CD8-positive, alpha-beta memory T cell (primary cell): ENCODE data around the gene LSM11. TPM values are rescaled to one million over a fixed set of nuclear protein-coding genes. Genes with fewer than 3 reads are reported as not detected.
"Not testable (repeated sequence)": the region's sequence is repeated elsewhere in the genome, so short reads cannot be mapped to it uniquely, and the experiment has no call there.

Experiments used
- CTCF ChIA-PET: fragments of 350-600 bp; sonication (Branson Sonifier 250); formaldehyde crosslinking; loops from one replicate; lab custom pipeline; 2021; ENCODE audit warnings: antibody characterized with exemption; lab: Charles Lee
- POLR2A ChIA-PET: fragments of 350-600 bp; sonication (Branson Sonifier 250); formaldehyde crosslinking; loops from one replicate; lab custom pipeline; 2021; ENCODE audit warnings: antibody characterized with exemption; lab: Charles Lee
- DNase-seq, 5 donors: peaks; one replicate each; pipeline versions ENCODE4 v3.0.0 to v3.0.0-alpha.2; 2020 to 2022; ENCODE audit warnings: mixed read lengths in 1 of 5
- H3K27ac ChIP-seq: one replicate; pipeline ENCODE4 v1.7.0; 2013; ENCODE audit warnings: low read depth, mild to moderate bottlenecking, low read length, moderate library complexity
- H3K27me3 ChIP-seq: 2 replicates; pipeline ENCODE4 v1.7.0; 2013; ENCODE audit warnings: low read length, mild to moderate bottlenecking; ENCODE audit not compliant: insufficient read depth, poor library complexity, severe bottlenecking
- H3K36me3 ChIP-seq: 2 replicates; pipeline ENCODE4 v1.7.0; 2013; ENCODE audit warnings: mild to moderate bottlenecking, low read length, moderate library complexity; ENCODE audit not compliant: insufficient read depth
- H3K4me1 ChIP-seq: 2 replicates; pipeline ENCODE4 v1.7.0; 2013; ENCODE audit warnings: mild to moderate bottlenecking, low read length, moderate library complexity; ENCODE audit not compliant: insufficient read depth
- H3K4me3 ChIP-seq: 2 replicates; pipeline ENCODE4 v1.7.0; 2013; ENCODE audit warnings: mild to moderate bottlenecking, low read length
- H3K9me3 ChIP-seq: 2 replicates; pipeline ENCODE4 v1.7.0; 2013; ENCODE audit warnings: mild to moderate bottlenecking, low read length
- H3K27ac Mint-ChIP-seq, 8 donors: one replicate each; pipeline ENCODE4 v1.8.0; 2020 to 2021; ENCODE audit warnings: mixed read lengths in 8 of 8, mild to moderate bottlenecking in 6 of 8, inconsistent platforms in 3 of 8, moderate library complexity in 3 of 8
- H3K27me3 Mint-ChIP-seq, 2 donors: one replicate each; pipeline ENCODE4 v1.8.0; 2020 to 2021; ENCODE audit warnings: mixed read lengths in 2 of 2, mild to moderate bottlenecking in 1 of 2, moderate library complexity in 1 of 2
- H3K36me3 Mint-ChIP-seq, 3 donors: one replicate each; pipeline ENCODE4 v1.8.0; 2020 to 2021; ENCODE audit warnings: mixed read lengths in 3 of 3, inconsistent platforms in 1 of 3, mild to moderate bottlenecking in 1 of 3
- H3K4me1 Mint-ChIP-seq, 3 donors: one replicate each; pipeline ENCODE4 v1.8.0; 2020 to 2021; ENCODE audit warnings: mixed read lengths in 3 of 3, inconsistent platforms in 1 of 3, mild to moderate bottlenecking in 1 of 3
- H3K4me3 Mint-ChIP-seq, 7 donors: one replicate each; pipeline ENCODE4 v1.8.0; 2020 to 2021; ENCODE audit warnings: mixed read lengths in 7 of 7, mild to moderate bottlenecking in 6 of 7, moderate library complexity in 4 of 7, inconsistent platforms in 2 of 7
- H3K9me3 Mint-ChIP-seq, 5 donors: one replicate each; pipeline ENCODE4 v1.8.0; 2020 to 2022; ENCODE audit warnings: mixed read lengths in 5 of 5, mild to moderate bottlenecking in 3 of 5, moderate library complexity in 2 of 5, inconsistent platforms in 1 of 5
- polyA plus RNA-seq: library from polyadenylated mRNA; unstranded; fragments of 300-500 nt; fragmentation: Illumina TruSeq; gene quantifications from one replicate; pipeline ENCODE4 v1.2.3, GENCODE V29; 2021
- total RNA-seq, 2 experiments: library from RNA; stranded (reverse); gene quantifications; one replicate each; pipeline ENCODE4 v1.2.3, GENCODE V29; 2021

Gene LSM11
- 1 to 10 TPM; 7.8 to 7.9 TPM for total RNA-seq
- 0.82 TPM for polyA plus RNA-seq

- Histone ChIP-seq H3K4me3 (peak within 1 kb of the TSS; percentile 66), H3K27ac (no peak within 1 kb of the TSS), H3K36me3 (peaks cover 5% of the 10 kb centered on the region), H3K4me1 (peaks cover 14% of the 10 kb centered on the region), H3K27me3 (no peaks in the 10 kb centered on the region), H3K9me3 (no peaks in the 10 kb centered on the region)
- peak; percentile 86 to 90 (median 87) for DNase-seq
- Mint-ChIP-seq H3K27ac (peak within 1 kb of the TSS; percentile 64 to 92 (median 86)), H3K4me1 (peaks cover 23 to 33% (median 26%) of the 10 kb centered on the region in 3 donors), H3K27me3 (peaks cover 0 to 2% of the 10 kb centered on the region in 2 donors), H3K9me3 (no peaks in the 10 kb centered on the region), H3K36me3 (peaks cover 0 to 13% (median 0%) of the 10 kb centered on the region in 3 donors), H3K4me3 (peak within 1 kb of the TSS; percentile 87 to 95 (median 94))
- ChIA-PET POLR2A (interaction anchor here (0.7 to 0.9 kb wide), 2 partner anchors 12 kb away, joined by 3 to 5 read pairs; partner anchors contain the start of gene THG1L), CTCF (interaction anchor here (0.6 to 3.4 kb wide), 61 partner anchors 9 to 601 kb away, joined by 3 to 51 read pairs (median 4); partner anchors contain the start of genes C5orf52, MED7, SOX30 and THG1L)
These were observed at the start of gene LSM11 for GRCh38 chr5:157743163-157744050. TSS of gene LSM11 (plus strand) at chr5:157743712. CDS start at chr5:157743751, 39 bp downstream.

- H3K27ac ChIP-seq, CTCF ChIA-PET, H3K36me3 Mint-ChIP-seq, H3K4me3 Mint-ChIP-seq, DNase-seq, H3K4me1 Mint-ChIP-seq, H3K36me3 ChIP-seq, H3K4me1 ChIP-seq, H3K27me3 ChIP-seq, H3K9me3 Mint-ChIP-seq, H3K27ac Mint-ChIP-seq, H3K4me3 ChIP-seq, H3K9me3 ChIP-seq, POLR2A ChIA-PET: not testable (repeated sequence)
- peaks cover 4 to 13% of the 10 kb centered on the region in 2 donors for H3K27me3 Mint-ChIP-seq
These were observed 49.7 kb upstream of the LSM11 start for GRCh38 chr5:157693816-157694215.

GRCh38 chr5:157696154-157696553 is 47.4 kb upstream of the LSM11 start:
- CTCF ChIA-PET = not testable (repeated sequence)

GRCh38 chr5:157698674-157699073 is 44.8 kb upstream of the LSM11 start:
- H3K4me3 ChIP-seq, CTCF ChIA-PET, H3K9me3 ChIP-seq, H3K27me3 Mint-ChIP-seq, H3K4me1 ChIP-seq, POLR2A ChIA-PET, H3K4me1 Mint-ChIP-seq, H3K36me3 ChIP-seq, H3K27ac ChIP-seq, H3K36me3 Mint-ChIP-seq, H3K4me3 Mint-ChIP-seq, DNase-seq, H3K27me3 ChIP-seq, H3K27ac Mint-ChIP-seq: not testable (repeated sequence)
- peaks cover 5 to 14% (median 7%) of the 10 kb centered on the region in 5 donors for H3K9me3 Mint-ChIP-seq

More at GRCh38 chr5:157696154-157696553, 47.4 kb upstream of the LSM11 start:
- H3K36me3 ChIP-seq, DNase-seq, H3K27ac ChIP-seq, H3K4me1 Mint-ChIP-seq, H3K4me3 Mint-ChIP-seq, H3K4me3 ChIP-seq, H3K27me3 ChIP-seq, H3K36me3 Mint-ChIP-seq, H3K27ac Mint-ChIP-seq, POLR2A ChIA-PET, H3K4me1 ChIP-seq, H3K9me3 ChIP-seq: not testable (repeated sequence)
- Mint-ChIP-seq H3K9me3 (peaks cover 3 to 14% (median 5%) of the 10 kb centered on the region in 5 donors), H3K27me3 (peaks cover 4 to 13% of the 10 kb centered on the region in 2 donors)

GRCh38 chr5:157703736-157704135 is 39.8 kb upstream of the LSM11 start:
- no peak overlapping the region for H3K27ac ChIP-seq
- no peaks in the 10 kb centered on the region for H3K27me3 ChIP-seq
- ChIA-PET CTCF (no interaction called here), POLR2A (no interaction called here)
- Mint-ChIP-seq H3K36me3 (peaks cover 0 to 2% (median 0%) of the 10 kb centered on the region in 3 donors), H3K27ac (no peak overlapping the region), H3K9me3 (peaks cover under 1 to 6% (median 3%) of the 10 kb centered on the region in 5 donors), H3K4me1 (no peaks in the 10 kb centered on the region), H3K4me3 (no peak overlapping the region), H3K27me3 (peaks cover 7 to 11% of the 10 kb centered on the region in 2 donors)
- no peaks in the 10 kb centered on the region for H3K36me3 ChIP-seq
- H3K9me3 ChIP-seq = no peaks in the 10 kb centered on the region
- no peaks in the 10 kb centered on the region for H3K4me1 ChIP-seq
- H3K4me3 ChIP-seq = no peak overlapping the region
- DNase-seq = no peak

- POLR2A ChIA-PET = interaction anchor here (0.5 kb wide), 1 partner anchor 141 kb away, joined by 3 read pairs; no protein-coding TSS in a partner anchor
- CTCF ChIA-PET = interaction anchor here (1.7 kb wide), 1 partner anchor 9 kb away, joined by 9 read pairs; no protein-coding TSS in a partner anchor
These were observed 34.6 kb upstream of the LSM11 start for GRCh38 chr5:157708866-157709265.

GRCh38 chr5:157709346-157709745 is 34.2 kb upstream of the LSM11 start:
- POLR2A ChIA-PET = no interaction called here
- no peaks in the 10 kb centered on the region for H3K4me1 Mint-ChIP-seq
- H3K27ac Mint-ChIP-seq = no peak overlapping the region
- Histone ChIP-seq H3K4me3 (no peak overlapping the region), H3K27ac (no peak overlapping the region), H3K9me3 (no peaks in the 10 kb centered on the region), H3K27me3 (no peaks in the 10 kb centered on the region), H3K36me3 (no peaks in the 10 kb centered on the region), H3K4me1 (no peaks in the 10 kb centered on the region)
- no peaks in the 10 kb centered on the region for H3K36me3 Mint-ChIP-seq
- DNase-seq = no peak
- H3K27me3 Mint-ChIP-seq = peaks cover 7 to 14% of the 10 kb centered on the region in 2 donors
- CTCF ChIA-PET = interaction anchor here (1.7 kb wide), 1 partner anchor 9 kb away, joined by 9 read pairs; no protein-coding TSS in a partner anchor
- no peaks in the 10 kb centered on the region for H3K9me3 Mint-ChIP-seq
- no peak overlapping the region for H3K4me3 Mint-ChIP-seq

More at GRCh38 chr5:157708866-157709265, 34.6 kb upstream of the LSM11 start:
- Histone ChIP-seq H3K27ac (no peak overlapping the region), H3K4me3 (no peak overlapping the region), H3K4me1 (no peaks in the 10 kb centered on the region), H3K27me3 (no peaks in the 10 kb centered on the region), H3K9me3 (no peaks in the 10 kb centered on the region), H3K36me3 (no peaks in the 10 kb centered on the region)
- Mint-ChIP-seq H3K27ac (no peak overlapping the region), H3K27me3 (peaks cover 7 to 14% of the 10 kb centered on the region in 2 donors), H3K4me3 (no peak overlapping the region), H3K4me1 (no peaks in the 10 kb centered on the region), H3K9me3 (no peaks in the 10 kb centered on the region), H3K36me3 (no peaks in the 10 kb centered on the region)
- DNase-seq = no peak

- Mint-ChIP-seq H3K4me1 (no peaks in the 10 kb centered on the region), H3K4me3 (no peak overlapping the region), H3K36me3 (no peaks in the 10 kb centered on the region), H3K27me3 (peaks cover 2 to 14% of the 10 kb centered on the region in 2 donors), H3K9me3 (no peaks in the 10 kb centered on the region), H3K27ac (no peak overlapping the region)
- Histone ChIP-seq H3K27me3 (no peaks in the 10 kb centered on the region), H3K4me1 (no peaks in the 10 kb centered on the region), H3K9me3 (no peaks in the 10 kb centered on the region), H3K36me3 (no peaks in the 10 kb centered on the region), H3K4me3 (no peak overlapping the region), H3K27ac (no peak overlapping the region)
- CTCF ChIA-PET = no interaction called here
- POLR2A ChIA-PET = no interaction called here
- DNase-seq = no peak
These were observed 33.1 kb upstream of the LSM11 start for GRCh38 chr5:157710431-157710830.
